Naive thymus-derived CD4-positive, alpha-beta T cell (primary cell): Measurements from ENCODE around the gene CEBPZ. TPM values are rescaled to one million over a fixed set of nuclear protein-coding genes. Genes with fewer than 3 reads are reported as not detected.

Experiments used
- ATAC-seq: fragments of 150-1000 bp; cut with Tn5 transposase; 2 replicates; pipeline ENCODE4 v1.10.0; 2021; ENCODE audit warnings: mild to moderate bottlenecking, moderate library complexity
- CTCF ChIA-PET: fragments of 350-600 bp; sonication (Branson Sonifier 250); formaldehyde crosslinking; loops from one replicate; lab custom pipeline; 2021; ENCODE audit warnings: antibody characterized with exemption; lab: Charles Lee
- POLR2A ChIA-PET: fragments of 350-600 bp; sonication (Branson Sonifier 250); formaldehyde crosslinking; loops from one replicate; lab custom pipeline; 2021; ENCODE audit warnings: antibody characterized with exemption, inconsistent platforms; lab: Charles Lee
- DNase-seq, 9 donors: peaks; one replicate each; pipeline versions ENCODE4 v3.0.0 to v3.0.0-alpha.2; 2020 to 2022; ENCODE audit warnings: mixed read lengths in 1 of 9
- H3K27ac ChIP-seq: one replicate; pipeline ENCODE4 v1.7.0; 2013; ENCODE audit warnings: mild to moderate bottlenecking, low read depth, low read length, moderate library complexity
- H3K27me3 ChIP-seq, 2 donors: one replicate each; pipeline ENCODE4 v1.7.0; 2013; ENCODE audit warnings: low read length in 2 of 2, mild to moderate bottlenecking in 2 of 2, moderate library complexity in 2 of 2; ENCODE audit not compliant: control insufficient read depth in 2 of 2, insufficient read depth in 2 of 2
- H3K36me3 ChIP-seq, 3 experiments: 1 replicate in 2 of 3; 2 replicates in 1 of 3; pipeline ENCODE4 v1.7.0; 2013; ENCODE audit warnings: low read length in 3 of 3, mild to moderate bottlenecking in 3 of 3, moderate library complexity in 1 of 3; ENCODE audit not compliant: insufficient read depth in 3 of 3, control insufficient read depth in 2 of 3
- H3K4me1 ChIP-seq, 2 donors: one replicate each; pipeline ENCODE4 v1.7.0; 2013; ENCODE audit warnings: low read length in 2 of 2, mild to moderate bottlenecking in 2 of 2, moderate library complexity in 1 of 2; ENCODE audit not compliant: control insufficient read depth in 2 of 2, insufficient read depth in 2 of 2
- H3K4me3 ChIP-seq: 2 replicates; pipeline ENCODE4 v1.7.0; 2013; ENCODE audit warnings: mild to moderate bottlenecking, low read length
- H3K9me3 ChIP-seq, 3 experiments: 1 replicate in 2 of 3; 2 replicates in 1 of 3; pipeline ENCODE4 v1.7.0; 2013; ENCODE audit warnings: low read length in 3 of 3; ENCODE audit not compliant: control insufficient read depth in 2 of 3
- H3K27ac Mint-ChIP-seq, 9 donors: one replicate each; pipeline ENCODE4 v1.8.0; 2020 to 2022; ENCODE audit warnings: mixed read lengths in 9 of 9, mild to moderate bottlenecking in 8 of 9, moderate library complexity in 5 of 9, inconsistent platforms in 2 of 9
- H3K27me3 Mint-ChIP-seq, 5 donors: one replicate each; pipeline ENCODE4 v1.8.0; 2021 to 2022; ENCODE audit warnings: mixed read lengths in 5 of 5, mild to moderate bottlenecking in 1 of 5
- H3K36me3 Mint-ChIP-seq, 5 donors: one replicate each; pipeline ENCODE4 v1.8.0; 2020 to 2022; ENCODE audit warnings: mixed read lengths in 5 of 5, mild to moderate bottlenecking in 3 of 5, inconsistent platforms in 1 of 5
- H3K4me1 Mint-ChIP-seq, 7 donors: one replicate each; pipeline ENCODE4 v1.8.0; 2020 to 2022; ENCODE audit warnings: mixed read lengths in 7 of 7, mild to moderate bottlenecking in 3 of 7, inconsistent platforms in 1 of 7
- H3K4me3 Mint-ChIP-seq, 10 donors: one replicate each; pipeline ENCODE4 v1.8.0; 2020 to 2022; ENCODE audit warnings: mild to moderate bottlenecking in 10 of 10, mixed read lengths in 10 of 10, moderate library complexity in 6 of 10, inconsistent platforms in 2 of 10
- H3K9me3 Mint-ChIP-seq, 11 donors: one replicate each; pipeline ENCODE4 v1.8.0; 2020 to 2022; ENCODE audit warnings: mixed read lengths in 11 of 11, mild to moderate bottlenecking in 4 of 11, inconsistent platforms in 1 of 11, moderate library complexity in 1 of 11
- intact Hi-C, 2 donors: fragments of 100-400 bp; cut with micrococcal nuclease; formaldehyde crosslinking; loops; one replicate each; pipeline ENCODE4 v1.15.1; 2023
- polyA plus RNA-seq, 2 donors: library from polyadenylated mRNA; unstranded; fragments of 300-500 nt; fragmentation: Illumina TruSeq; gene quantifications; one replicate each; pipeline ENCODE4 v1.2.3, GENCODE V29; 2021
- total RNA-seq, 6 experiments: library from RNA in 5 of 6; stranded (reverse) in 5 of 6; gene quantifications; 1 replicate in 5 of 6; 2 replicates in 1 of 6; pipeline ENCODE4 v1.2.3 and lab custom pipeline; 2021 to 2026

The CEBPZ gene
- total and polyA plus RNA-seq, 7 experiments from 2014 or later = 27.1 to 67.6 (median 55.5) TPM

DNA sequence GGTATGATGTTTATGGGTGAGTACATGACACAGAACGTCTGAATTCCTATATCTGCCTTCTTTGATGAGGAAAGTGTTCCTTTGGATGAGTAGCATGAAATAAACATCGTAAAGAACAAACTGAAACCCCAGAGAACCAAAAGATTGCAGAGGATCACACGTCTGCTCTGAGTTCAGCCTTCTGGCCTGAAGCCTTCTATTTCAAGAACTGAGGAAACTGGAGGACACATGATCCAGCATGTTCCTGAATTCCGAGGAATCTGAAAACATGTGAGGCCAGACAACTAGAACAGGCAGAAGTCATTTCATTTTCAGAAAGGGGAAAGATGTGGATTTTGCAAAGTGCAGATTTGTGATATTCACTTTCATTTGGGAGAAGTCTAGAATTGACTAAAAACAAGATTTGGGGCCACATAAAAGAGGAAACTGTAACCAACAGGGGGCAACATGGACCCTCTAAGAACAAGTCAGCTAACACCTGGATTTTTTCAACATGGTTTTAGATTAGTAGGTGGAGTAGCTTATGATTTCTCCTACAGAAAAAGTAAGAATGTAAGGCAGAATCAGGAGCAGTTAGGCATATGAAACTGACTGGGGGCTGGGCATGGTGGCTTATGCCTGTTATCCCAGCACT, 51.3 kb downstream of the CEBPZ start:
- Histone ChIP-seq H3K9me3 (no peaks in the 10 kb centered on the region), H3K36me3 (no peaks in the 10 kb centered on the region), H3K4me3 (no peak overlapping the region), H3K27ac (no peak overlapping the region), H3K27me3 (no peaks in the 10 kb centered on the region), H3K4me1 (no peaks in the 10 kb centered on the region)
- POLR2A ChIA-PET = no interaction called here
- ATAC-seq (no peak), DNase-seq (no peak)
- Mint-ChIP-seq H3K27me3 (peaks cover 8 to 50% (median 13%) of the 10 kb centered on the region in 5 donors), H3K36me3 (no peaks in the 10 kb centered on the region), H3K4me1 (no peaks in the 10 kb centered on the region), H3K9me3 (no peaks in the 10 kb centered on the region), H3K4me3 (no peak overlapping the region), H3K27ac (no peak overlapping the region)
- CTCF ChIA-PET = interaction anchor here (0.6 kb wide), 1 partner anchor 11 kb away, joined by 3 read pairs; no protein-coding TSS in a partner anchor
- intact Hi-C loops = no loop called here

DNA sequence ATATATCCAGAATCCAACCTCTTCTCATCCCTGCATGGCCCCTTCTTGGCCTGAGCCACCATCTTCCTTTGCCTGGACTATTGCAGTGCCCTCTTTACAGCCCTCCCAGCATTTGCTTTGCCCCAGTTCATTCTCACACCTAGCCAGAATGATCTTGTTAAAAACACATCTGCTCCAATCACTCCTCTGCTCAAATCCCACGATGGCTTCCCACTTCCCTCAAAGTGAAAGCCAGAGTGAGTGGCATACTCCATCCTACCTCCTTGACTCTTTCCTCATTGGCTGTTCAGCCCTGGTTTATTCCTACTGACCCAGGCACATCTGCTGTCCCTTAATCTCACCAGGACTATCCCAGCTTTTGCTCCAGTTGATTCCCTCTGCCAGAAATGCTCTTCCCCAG, 57.7 kb downstream of the CEBPZ start:
- no peaks in the 10 kb centered on the region for H3K9me3 Mint-ChIP-seq
- CTCF ChIA-PET = no interaction called here
- POLR2A ChIA-PET = no interaction called here

DNA sequence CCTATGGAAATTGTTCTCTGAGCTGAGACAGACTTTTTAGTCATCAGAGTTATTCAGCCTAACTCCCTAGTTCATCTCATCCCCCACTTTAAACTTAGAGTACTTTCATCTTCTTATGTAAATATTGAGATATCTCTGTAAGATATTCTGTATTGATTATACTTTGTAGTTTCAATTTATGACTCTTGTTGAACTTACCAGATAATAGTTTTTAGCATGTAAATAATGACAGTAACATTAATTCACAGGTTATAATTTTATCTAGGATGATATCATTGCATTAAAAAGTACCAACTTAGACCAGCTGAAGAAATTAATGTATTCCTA, 59.8 kb downstream of the CEBPZ start:
- DNase-seq = no peak
- H3K36me3 ChIP-seq = no peaks in the 10 kb centered on the region
- no peak overlapping the region for H3K4me3 ChIP-seq
- no peaks in the 10 kb centered on the region for H3K9me3 ChIP-seq
- Mint-ChIP-seq H3K9me3 (peaks cover 0 to 2% (median 0%) of the 10 kb centered on the region in 11 donors), H3K27me3 (peaks cover 0 to 2% (median 0%) of the 10 kb centered on the region in 5 donors), H3K27ac (no peak overlapping the region), H3K36me3 (no peaks in the 10 kb centered on the region), H3K4me3 (no peak overlapping the region), H3K4me1 (no peaks in the 10 kb centered on the region)
- POLR2A ChIA-PET = no interaction called here
- no peaks in the 10 kb centered on the region for H3K4me1 ChIP-seq
- H3K27ac ChIP-seq = no peak overlapping the region
- H3K27me3 ChIP-seq = no peaks in the 10 kb centered on the region
- CTCF ChIA-PET = interaction anchor here (1.1 kb wide), 1 partner anchor 67 kb away, joined by 4 read pairs; no protein-coding TSS in a partner anchor
- intact Hi-C loops = no loop called here
- no peak for ATAC-seq

More for the DNA sequence above, 57.7 kb downstream of the CEBPZ start:
- DNase-seq (no peak), ATAC-seq (no peak)
- Mint-ChIP-seq H3K27me3 (peaks cover 0 to 10% (median 0%) of the 10 kb centered on the region in 5 donors), H3K4me3 (no peak overlapping the region), H3K27ac (peak overlapping the region in 1 of 9 donors; percentile 10), H3K36me3 (no peaks in the 10 kb centered on the region), H3K4me1 (no peaks in the 10 kb centered on the region)
- H3K27me3 ChIP-seq = no peaks in the 10 kb centered on the region
- no peak overlapping the region for H3K4me3 ChIP-seq
- H3K9me3 ChIP-seq = no peaks in the 10 kb centered on the region
- no peak overlapping the region for H3K27ac ChIP-seq
- no peaks in the 10 kb centered on the region for H3K4me1 ChIP-seq
- no peaks in the 10 kb centered on the region for H3K36me3 ChIP-seq
- intact Hi-C loops = no loop called here

DNA sequence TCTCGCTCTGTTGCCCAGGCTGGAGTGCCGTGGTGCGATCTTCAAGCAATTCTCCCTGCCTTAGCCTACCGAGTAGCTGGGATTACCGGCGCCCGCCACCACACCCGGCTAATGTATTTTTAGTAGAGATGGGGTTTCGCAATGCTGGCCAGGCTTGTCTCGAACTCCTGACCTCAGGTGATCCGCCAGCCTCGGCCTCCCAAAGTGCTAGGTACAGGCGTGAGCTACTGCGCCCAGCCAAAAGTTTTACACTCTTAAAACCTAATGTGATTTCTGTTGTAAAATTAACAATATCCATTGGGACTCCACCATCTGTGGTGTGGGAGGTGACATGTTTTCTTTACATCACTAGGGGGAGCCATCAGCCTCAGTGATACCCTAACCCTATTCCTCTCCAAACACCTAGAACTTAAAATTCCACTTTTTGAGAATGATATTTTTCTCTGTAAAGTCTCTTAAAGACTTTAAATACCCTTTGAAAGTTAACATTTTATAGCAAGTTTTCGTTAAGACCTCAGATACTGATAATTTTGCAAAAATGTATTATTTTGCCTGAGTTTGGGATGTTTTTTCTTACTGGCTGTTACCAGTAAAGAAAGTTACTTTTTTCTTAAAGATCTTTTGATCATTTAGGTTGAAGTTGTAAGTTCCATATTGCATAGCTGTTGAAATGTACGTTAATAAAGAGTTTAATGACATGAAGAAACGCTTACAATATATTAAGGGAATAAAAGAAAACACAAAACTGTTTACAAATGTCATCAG, 63.0 kb downstream of the CEBPZ start:
- Mint-ChIP-seq H3K4me1 (no peaks in the 10 kb centered on the region), H3K4me3 (no peak overlapping the region), H3K27ac (peak overlapping the region in 1 of 9 donors; percentile 32), H3K9me3 (peaks cover 4 to 24% (median 13%) of the 10 kb centered on the region in 11 donors), H3K36me3 (peaks cover 4 to 6% (median 5%) of the 10 kb centered on the region in 5 donors), H3K27me3 (peaks cover 0 to 3% (median 0%) of the 10 kb centered on the region in 5 donors)
- peak in 6 of 9 donors; percentile 14 to 52 (median 40) for DNase-seq
- peak; percentile 80 for ATAC-seq
- Histone ChIP-seq H3K36me3 (no peaks in the 10 kb centered on the region), H3K4me1 (no peaks in the 10 kb centered on the region), H3K27ac (no peak overlapping the region), H3K27me3 (no peaks in the 10 kb centered on the region), H3K9me3 (peaks cover 0 to 7% (median 0%) of the 10 kb centered on the region in 3 experiments), H3K4me3 (no peak overlapping the region)
- ChIA-PET POLR2A (no interaction called here), CTCF (interaction anchor here (0.5 to 1.4 kb wide), 11 partner anchors 11 to 709 kb away, joined by 3 to 6 read pairs (median 3); no protein-coding TSS in a partner anchor)
- intact Hi-C loops = loop anchor here (1.0 to 10.0 kb wide), 6 partner anchors 62 to 946 kb away; partner anchors contain the start of genes CEBPZ (in 2 of the 2) and NDUFAF7 (in 2 of the 2)

DNA sequence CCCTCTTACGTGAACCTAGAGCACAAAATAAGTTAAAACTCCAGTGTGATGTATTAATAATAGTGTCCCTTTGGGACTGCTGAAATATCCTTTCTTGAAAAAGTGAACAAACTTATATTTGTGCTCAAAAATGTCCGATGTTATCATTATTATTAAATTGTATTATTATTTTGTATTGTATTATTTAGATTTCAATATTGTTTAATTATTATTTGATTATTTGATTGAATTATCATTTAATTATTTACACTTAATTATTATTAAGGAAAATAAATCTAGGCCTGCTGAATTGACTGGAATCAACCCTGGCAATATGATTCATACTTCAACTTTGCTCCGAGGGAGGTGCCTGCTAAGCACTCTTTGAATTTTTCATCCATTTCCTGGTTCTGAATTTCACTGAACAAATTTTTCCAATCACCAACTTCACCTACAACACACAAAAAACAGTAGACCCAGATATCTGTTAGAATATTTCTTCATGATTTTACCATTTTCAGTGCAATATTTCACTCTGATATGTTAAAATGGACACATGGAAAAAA, 63.7 kb downstream of the CEBPZ start:
- Histone ChIP-seq H3K36me3 (no peaks in the 10 kb centered on the region), H3K27ac (no peak overlapping the region), H3K4me3 (no peak overlapping the region), H3K9me3 (peaks cover 0 to 7% (median 0%) of the 10 kb centered on the region in 3 experiments), H3K4me1 (no peaks in the 10 kb centered on the region), H3K27me3 (no peaks in the 10 kb centered on the region)
- ATAC-seq = no peak
- H3K36me3 Mint-ChIP-seq = peaks cover 4 to 6% (median 5%) of the 10 kb centered on the region in 5 donors
- H3K9me3 Mint-ChIP-seq = peaks cover 4 to 24% (median 13%) of the 10 kb centered on the region in 11 donors
- no peak overlapping the region for H3K27ac Mint-ChIP-seq
- H3K4me3 Mint-ChIP-seq = no peak overlapping the region
- intact Hi-C loops = loop anchor here (1.0 to 10.0 kb wide), 6 partner anchors 63 to 947 kb away; partner anchors contain the start of genes CEBPZ (in 2 of the 2) and NDUFAF7 (in 2 of the 2)
- POLR2A ChIA-PET = no interaction called here
- no peak for DNase-seq
- peaks cover 0 to 3% (median 0%) of the 10 kb centered on the region in 5 donors for H3K27me3 Mint-ChIP-seq
- CTCF ChIA-PET = interaction anchor here (0.6 to 1.2 kb wide), 3 partner anchors 10 to 710 kb away, joined by 3 read pairs; no protein-coding TSS in a partner anchor
- H3K4me1 Mint-ChIP-seq = no peaks in the 10 kb centered on the region

DNA sequence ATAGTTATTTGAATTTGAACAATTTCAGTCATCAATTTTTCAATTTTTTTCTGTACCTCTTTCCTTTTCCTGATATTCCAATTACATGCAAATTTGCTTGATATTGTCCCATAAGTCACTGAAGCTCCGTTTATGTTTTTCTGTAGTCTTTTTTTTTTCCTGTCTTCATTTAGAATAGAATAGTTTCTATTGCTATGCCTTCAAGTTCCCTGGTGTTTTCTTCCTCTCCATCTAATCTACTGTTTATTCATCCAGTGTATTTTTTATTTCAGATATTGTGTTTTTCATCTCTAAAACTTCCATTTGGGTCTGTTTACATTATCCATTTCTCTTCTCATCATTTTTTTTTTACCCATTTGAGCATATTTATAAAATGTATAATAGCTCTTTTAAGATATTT, 66.6 kb downstream of the CEBPZ start:
- peaks cover 4 to 6% (median 5%) of the 10 kb centered on the region in 5 donors for H3K36me3 Mint-ChIP-seq
- no peak overlapping the region for H3K27ac ChIP-seq
- no peak for DNase-seq
- peaks cover 0 to 7% (median 0%) of the 10 kb centered on the region in 3 experiments for H3K9me3 ChIP-seq
- H3K27ac Mint-ChIP-seq = peak overlapping the region in 1 of 9 donors; percentile 63
- no peaks in the 10 kb centered on the region for H3K27me3 ChIP-seq
- intact Hi-C loops = loop anchor here (5.0 to 10.0 kb wide), 3 partner anchors 228 to 950 kb away; no protein-coding TSS in a partner anchor
- no peaks in the 10 kb centered on the region for H3K4me1 Mint-ChIP-seq
- H3K36me3 ChIP-seq = no peaks in the 10 kb centered on the region
- peaks cover 4 to 24% (median 13%) of the 10 kb centered on the region in 11 donors for H3K9me3 Mint-ChIP-seq
- no peak overlapping the region for H3K4me3 ChIP-seq
- ChIA-PET POLR2A (no interaction called here), CTCF (interaction anchor here (0.8 kb wide), 1 partner anchor 14 kb away, joined by 6 read pairs; no protein-coding TSS in a partner anchor)
- ATAC-seq = no peak
- H3K4me3 Mint-ChIP-seq = no peak overlapping the region
- no peaks in the 10 kb centered on the region for H3K4me1 ChIP-seq
- H3K27me3 Mint-ChIP-seq = peaks cover 0 to 7% (median 0%) of the 10 kb centered on the region in 5 donors
